Thymus (tissue), 11 donors: ENCODE data around the gene MAPKAP1. TPM values are rescaled to one million over a fixed set of nuclear protein-coding genes. Genes with fewer than 3 reads are reported as not detected.

ENCODE experiments used
- DNase-seq, 9 donors: peaks; one replicate each; pipeline ENCODE4 v3.0.0-alpha.2; 2013; ENCODE audit warnings: low spot score in 9 of 9, low read depth in 6 of 9, missing footprints in 1 of 9
- H3K27ac ChIP-seq, 2 donors: one replicate each; pipeline ENCODE4 v1.5.1; 2013; ENCODE audit warnings: control low read depth in 1 of 2, low read depth in 1 of 2, low read length in 1 of 2, mild to moderate bottlenecking in 1 of 2, moderate library complexity in 1 of 2
- H3K27me3 ChIP-seq, 2 donors: one replicate each; pipeline ENCODE4 v1.5.1; 2013; ENCODE audit warnings: low read length in 1 of 2; ENCODE audit not compliant: control insufficient read depth in 2 of 2, insufficient read depth in 1 of 2
- H3K36me3 ChIP-seq, 2 donors: one replicate each; pipeline ENCODE4 v1.5.1; 2013; ENCODE audit warnings: low read length in 1 of 2, mild to moderate bottlenecking in 1 of 2, moderate library complexity in 1 of 2; ENCODE audit not compliant: control insufficient read depth in 2 of 2, insufficient read depth in 2 of 2
- H3K4me1 ChIP-seq, 2 donors: one replicate each; pipeline ENCODE4 v1.5.1; 2013; ENCODE audit warnings: low read length in 2 of 2; ENCODE audit not compliant: control insufficient read depth in 2 of 2, insufficient read depth in 2 of 2
- H3K4me3 ChIP-seq, 2 donors: one replicate each; pipeline ENCODE4 v1.5.1; 2013; ENCODE audit warnings: low read length in 2 of 2, control low read depth in 1 of 2, mild to moderate bottlenecking in 1 of 2
- H3K9me3 ChIP-seq, 2 donors: one replicate each; pipeline ENCODE4 v1.5.1; 2013; ENCODE audit warnings: low read length in 1 of 2, mild to moderate bottlenecking in 1 of 2; ENCODE audit not compliant: control insufficient read depth in 2 of 2, insufficient read depth in 1 of 2
- WGBS: extraction: QIAGEN DNeasy Blood & Tissue Kit; methylation state at CpG from one replicate; pipeline ENCODE4 v1.1.7; 2013; 5-methylcytosine and 5-hydroxymethylcytosine counted together
- polyA plus RNA-seq: library from polyadenylated mRNA; stranded (reverse); fragments of 200-250 nt; gene quantifications from one replicate; pipeline ENCODE4 v1.2.3, GENCODE V29; 2013
- total RNA-seq: library from RNA; stranded (reverse); fragments of 120-200 nt; gene quantifications from one replicate; pipeline ENCODE4 v1.2.4, GENCODE V29; 2013
- donor health status: healthy.

MAPKAP1 gene
- total and polyA plus RNA-seq, 2 donors, result 40.3 to 40.7 TPM

DNA sequence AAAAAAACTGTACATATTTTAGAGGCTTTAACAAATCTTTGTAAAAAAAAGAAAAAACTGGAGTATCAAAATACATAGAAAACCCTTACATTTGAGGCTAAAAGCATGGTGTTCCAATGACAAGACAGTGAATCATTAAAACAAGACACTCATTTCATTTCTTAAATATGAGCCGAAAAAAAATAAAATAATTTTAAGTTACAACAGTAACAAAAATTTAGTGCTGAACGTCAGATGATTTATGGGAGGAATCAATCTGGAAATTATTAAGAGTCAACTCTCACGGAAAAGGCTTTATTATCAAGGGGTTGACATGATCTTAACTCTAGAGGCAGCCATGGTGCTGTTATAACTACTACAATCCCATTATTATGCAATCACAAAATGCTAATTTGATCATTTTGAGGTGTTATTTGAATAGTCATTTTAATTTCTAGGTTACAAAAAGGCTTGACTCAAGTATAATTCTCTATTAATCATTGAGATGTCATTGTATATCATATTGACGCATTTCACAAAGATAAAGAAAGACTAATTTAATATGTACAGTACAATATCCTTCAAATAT lies 51.9 kb downstream of the MAPKAP1 start:
- H3K27me3 ChIP-seq, result no peaks in the 10 kb centered on the region
- no peak overlapping the region for H3K27ac ChIP-seq
- H3K9me3 ChIP-seq, result no peaks in the 10 kb centered on the region
- WGBS, result 99% methylated on average over 4 of the region's 4 CpGs
- H3K4me3 ChIP-seq, result no peak overlapping the region
- H3K4me1 ChIP-seq, result peaks cover 0 to 5% of the 10 kb centered on the region in 2 donors
- no peak for DNase-seq
- H3K36me3 ChIP-seq, result peaks cover 0 to 11% of the 10 kb centered on the region in 2 donors

DNA sequence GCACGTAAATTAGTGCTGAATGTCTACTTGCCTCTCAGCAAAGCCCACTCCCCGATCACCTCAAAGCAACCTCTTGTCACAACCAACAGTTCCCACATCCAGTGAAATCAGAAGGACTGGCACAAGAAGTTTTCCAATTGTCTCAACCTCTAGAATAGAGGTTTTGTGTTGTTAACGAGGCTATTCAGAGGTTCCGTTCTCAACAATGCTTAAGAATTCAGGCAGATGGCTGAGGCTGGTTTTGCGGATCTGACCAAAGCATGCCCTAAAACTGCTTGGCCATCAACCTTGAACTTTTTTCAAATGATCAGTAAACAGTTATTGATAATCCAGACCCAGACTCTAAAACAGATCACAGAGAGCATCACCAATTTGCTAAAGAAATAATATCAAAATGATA lies 52.9 kb downstream of the MAPKAP1 start:
- no peaks in the 10 kb centered on the region for H3K27me3 ChIP-seq
- DNase-seq, result no peak
- peaks cover 0 to 11% of the 10 kb centered on the region in 2 donors for H3K36me3 ChIP-seq
- H3K4me1 ChIP-seq, result peaks cover 0 to 14% of the 10 kb centered on the region in 2 donors
- no peak overlapping the region for H3K27ac ChIP-seq
- no peaks in the 10 kb centered on the region for H3K9me3 ChIP-seq
- 92% methylated on average over 5 of the region's 5 CpGs for WGBS
- H3K4me3 ChIP-seq, result no peak overlapping the region

DNA sequence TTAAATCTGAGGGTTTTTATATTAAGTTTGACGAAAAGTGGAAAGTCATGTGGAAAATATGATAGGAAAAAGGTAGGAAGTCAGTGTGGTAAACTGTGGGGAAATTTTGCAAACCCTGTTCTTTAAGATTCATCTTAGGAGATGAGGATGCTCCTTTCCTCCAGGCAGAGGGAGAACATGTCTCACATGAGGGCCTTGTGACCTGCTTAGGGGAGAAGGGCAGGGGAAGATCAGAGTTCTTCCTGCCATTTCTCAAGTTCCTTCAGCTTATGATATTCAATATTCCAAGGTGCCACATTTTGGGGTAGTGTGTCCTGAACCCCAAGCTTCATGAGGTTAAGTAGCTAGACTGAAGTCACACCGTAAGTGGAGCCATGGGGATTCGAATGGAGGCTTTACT lies 53.7 kb downstream of the MAPKAP1 start:
- 100% methylated on average over 3 of the region's 3 CpGs for WGBS
- Histone ChIP-seq H3K27ac (no peak overlapping the region), H3K27me3 (no peaks in the 10 kb centered on the region), H3K36me3 (peaks cover 0 to 11% of the 10 kb centered on the region in 2 donors), H3K9me3 (no peaks in the 10 kb centered on the region), H3K4me3 (no peak overlapping the region), H3K4me1 (peaks cover 0 to 14% of the 10 kb centered on the region in 2 donors)
- DNase-seq, result no peak

DNA sequence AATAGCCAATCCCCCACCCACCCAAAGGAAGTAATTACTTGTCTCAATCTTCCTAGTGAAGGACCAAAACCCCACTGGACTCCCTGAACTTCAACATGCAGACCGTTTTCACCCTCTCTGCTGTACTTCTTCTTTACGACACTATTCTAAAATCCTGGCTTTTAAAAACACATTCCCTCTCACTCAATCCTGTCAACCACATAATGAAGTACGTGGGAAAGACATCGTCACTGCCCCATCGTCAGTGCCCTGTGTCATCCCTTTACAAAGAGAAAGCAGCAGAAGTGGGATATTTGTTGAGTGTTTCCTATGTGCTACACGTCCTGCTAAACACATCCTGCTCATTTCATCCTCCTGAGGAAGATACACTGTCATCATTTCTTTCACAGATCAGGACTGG lies 54.2 kb downstream of the MAPKAP1 start:
- Histone ChIP-seq H3K36me3 (peaks cover 0 to 11% of the 10 kb centered on the region in 2 donors), H3K27ac (no peak overlapping the region), H3K4me3 (no peak overlapping the region), H3K27me3 (no peaks in the 10 kb centered on the region), H3K9me3 (no peaks in the 10 kb centered on the region), H3K4me1 (peaks cover 0 to 14% of the 10 kb centered on the region in 2 donors)
- no peak for DNase-seq
- WGBS, result 95% methylated on average over 6 of the region's 6 CpGs

DNA sequence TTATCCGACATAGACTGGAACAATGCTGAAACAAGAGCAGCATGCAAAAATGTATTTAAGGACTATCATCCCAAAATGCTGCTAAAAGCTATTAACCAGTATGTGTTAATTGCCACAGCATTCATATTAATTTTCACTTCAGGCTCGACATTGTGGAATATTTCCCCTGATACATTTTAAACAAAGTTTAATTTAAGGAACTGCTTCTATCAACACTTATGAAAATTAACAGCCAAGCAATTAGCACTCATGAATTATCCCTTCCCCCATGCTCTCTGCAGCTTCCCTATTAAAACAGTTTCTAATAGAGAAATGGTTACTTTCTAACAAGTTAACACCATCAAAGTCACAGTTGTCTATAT lies 54.8 kb downstream of the MAPKAP1 start:
- Histone ChIP-seq H3K36me3 (peaks cover 0 to 6% of the 10 kb centered on the region in 2 donors), H3K4me1 (peaks cover 0 to 18% of the 10 kb centered on the region in 2 donors), H3K27me3 (no peaks in the 10 kb centered on the region), H3K27ac (no peak overlapping the region), H3K9me3 (no peaks in the 10 kb centered on the region), H3K4me3 (no peak overlapping the region)
- 92% methylated on average over 2 of the region's 2 CpGs for WGBS
- no peak for DNase-seq

DNA sequence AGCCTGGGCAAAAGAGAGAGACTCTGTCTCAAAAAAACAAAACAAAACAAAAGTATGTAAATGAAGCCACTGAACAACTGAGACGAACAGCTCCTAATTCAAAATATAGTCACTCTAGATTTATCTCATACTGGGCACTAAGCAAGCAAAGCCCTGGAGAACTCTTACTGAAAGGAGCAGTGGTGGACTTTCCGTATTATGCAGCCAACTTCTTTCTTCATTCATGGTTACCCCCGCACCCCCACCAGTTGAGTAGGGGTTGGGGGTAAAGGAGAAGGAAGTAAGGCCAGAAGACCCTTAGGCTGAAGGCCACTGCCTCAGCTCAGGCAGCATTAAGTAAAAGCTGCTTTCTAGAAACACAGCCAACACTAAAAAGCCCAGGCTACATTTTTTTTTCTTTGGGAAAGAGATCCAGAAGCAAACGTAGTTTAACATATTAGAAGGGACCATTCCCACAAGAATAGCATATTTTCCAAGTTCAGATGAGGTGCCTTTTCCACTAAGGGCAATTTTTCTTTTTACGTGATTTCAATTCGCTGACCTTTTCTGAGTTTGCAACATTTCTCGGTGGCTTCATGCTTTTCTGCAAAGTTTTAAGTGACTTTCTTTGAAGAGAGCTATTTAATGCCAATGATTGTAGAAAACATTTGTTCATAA lies 55.3 kb downstream of the MAPKAP1 start:
- H3K27ac ChIP-seq, result no peak overlapping the region
- H3K9me3 ChIP-seq, result no peaks in the 10 kb centered on the region
- H3K4me1 ChIP-seq, result peaks cover 0 to 20% of the 10 kb centered on the region in 2 donors
- H3K27me3 ChIP-seq, result no peaks in the 10 kb centered on the region
- WGBS, result 96% methylated on average over 7 of the region's 7 CpGs
- no peak for DNase-seq
- no peak overlapping the region for H3K4me3 ChIP-seq
- peaks cover 0 to 6% of the 10 kb centered on the region in 2 donors for H3K36me3 ChIP-seq

DNA sequence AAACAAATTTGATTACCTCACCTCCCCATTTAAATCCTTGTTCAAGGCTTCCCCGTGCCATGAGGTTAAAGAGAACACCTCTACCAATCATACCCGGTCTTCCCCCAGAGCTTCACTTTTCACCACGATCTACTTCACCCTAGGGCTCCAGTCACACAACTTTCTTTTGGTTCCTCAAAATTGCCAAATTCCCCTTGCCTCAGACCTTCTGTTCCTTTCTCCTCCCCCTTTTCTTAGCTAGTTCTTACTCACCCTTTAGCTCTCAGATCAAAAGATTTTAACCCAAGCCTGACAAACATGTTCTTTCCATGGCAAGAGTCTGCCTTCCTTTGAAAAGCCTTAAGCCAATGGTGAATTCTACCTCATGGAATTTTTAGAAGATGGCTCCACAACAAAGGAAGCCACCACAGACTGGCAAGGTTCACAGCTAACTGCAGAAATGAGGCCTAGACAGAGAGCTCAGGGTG lies 56.7 kb downstream of the MAPKAP1 start:
- 40% methylated on average over 3 of the region's 3 CpGs for WGBS
- Histone ChIP-seq H3K4me3 (no peak overlapping the region), H3K27ac (peak overlapping the region; percentile 8 to 51), H3K27me3 (no peaks in the 10 kb centered on the region), H3K36me3 (peaks cover 0 to 3% of the 10 kb centered on the region in 2 donors), H3K9me3 (no peaks in the 10 kb centered on the region), H3K4me1 (peaks cover 0 to 23% of the 10 kb centered on the region in 2 donors)
- peak in 1 of 9 donors; percentile 28 for DNase-seq

DNA sequence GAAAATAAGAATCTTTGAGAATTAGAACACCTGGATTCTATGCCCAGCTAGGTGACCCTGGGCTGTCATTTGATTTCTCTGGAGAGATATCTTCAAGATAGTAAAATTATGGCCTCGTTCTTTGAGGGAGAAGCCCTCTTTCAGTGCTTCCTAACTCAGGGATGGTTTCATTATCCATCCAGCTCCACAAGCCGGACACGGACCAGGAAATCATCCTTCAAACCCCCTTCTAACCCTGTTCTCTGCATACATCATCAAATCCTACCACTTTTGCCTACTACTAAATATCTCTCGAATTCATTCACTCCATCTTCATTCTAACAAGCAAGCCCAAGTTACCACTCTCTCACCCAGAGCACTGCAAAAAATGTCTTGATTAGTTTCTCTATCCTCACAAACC lies 57.2 kb downstream of the MAPKAP1 start:
- WGBS, result 96% methylated on average over 4 of the region's 4 CpGs
- peaks cover 0 to 28% of the 10 kb centered on the region in 2 donors for H3K4me1 ChIP-seq
- peaks cover 0 to 3% of the 10 kb centered on the region in 2 donors for H3K36me3 ChIP-seq
- no peak overlapping the region for H3K4me3 ChIP-seq
- H3K27ac ChIP-seq, result peak overlapping the region; percentile 8 to 51
- H3K27me3 ChIP-seq, result no peaks in the 10 kb centered on the region
- H3K9me3 ChIP-seq, result no peaks in the 10 kb centered on the region
- DNase-seq, result no peak

DNA sequence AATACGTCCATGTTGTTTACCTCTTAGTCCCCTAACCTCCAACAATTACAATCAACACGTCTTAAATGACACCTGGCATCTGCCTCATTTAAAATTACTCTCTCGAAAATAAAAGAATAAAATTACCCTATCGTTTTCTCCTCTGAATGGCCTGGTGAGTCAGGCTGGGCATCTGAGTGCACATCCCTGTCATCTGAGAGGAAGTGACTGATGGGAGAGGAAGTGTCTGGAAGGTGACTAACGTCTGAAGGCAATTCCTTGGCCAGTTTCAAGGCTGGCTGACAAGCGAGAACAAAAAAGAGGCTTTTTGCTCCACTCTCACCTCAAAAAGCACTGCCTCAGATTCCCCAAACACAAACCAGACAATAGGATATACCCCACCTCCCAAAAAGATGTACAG lies 57.7 kb downstream of the MAPKAP1 start:
- H3K4me1 ChIP-seq, result peaks cover 0 to 28% of the 10 kb centered on the region in 2 donors
- no peaks in the 10 kb centered on the region for H3K9me3 ChIP-seq
- H3K4me3 ChIP-seq, result no peak overlapping the region
- 73% methylated on average over 6 of the region's 6 CpGs for WGBS
- no peak for DNase-seq
- H3K36me3 ChIP-seq, result peaks cover 0 to 3% of the 10 kb centered on the region in 2 donors
- H3K27me3 ChIP-seq, result no peaks in the 10 kb centered on the region
- peak overlapping the region in 1 of 2 donors; percentile 11 for H3K27ac ChIP-seq
